Measurements from ENCODE around the gene LITAF. TPM values are rescaled to one million over a fixed set of nuclear protein-coding genes. Genes with fewer than 3 reads are reported as not detected.

Gene LITAF
- polyA plus RNA-seq, 2 of the 4 experiments (the other 2 are of a cell fraction), result 197 to 227 TPM

DNA sequence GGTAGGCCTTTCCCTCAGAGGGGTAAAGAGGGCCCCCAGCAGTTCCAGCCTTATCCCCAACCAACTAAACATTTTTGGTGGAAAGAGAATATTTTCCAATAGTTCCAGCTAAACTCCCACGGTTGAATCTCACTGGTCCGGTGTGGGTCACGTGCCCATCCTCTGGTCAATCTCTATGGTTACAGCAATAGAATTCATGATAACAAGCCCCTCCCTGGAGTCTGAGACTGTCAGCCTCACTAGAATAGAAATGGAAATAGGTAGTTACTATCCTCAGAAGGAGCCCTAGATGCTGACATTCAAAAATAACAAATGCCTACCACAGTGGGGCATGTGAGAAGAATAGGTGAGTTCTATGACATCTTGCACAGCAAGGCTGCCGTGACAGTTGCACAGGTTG lies 37.5 kb upstream of the LITAF start:
- TF ChIP-seq, protein P1, sequence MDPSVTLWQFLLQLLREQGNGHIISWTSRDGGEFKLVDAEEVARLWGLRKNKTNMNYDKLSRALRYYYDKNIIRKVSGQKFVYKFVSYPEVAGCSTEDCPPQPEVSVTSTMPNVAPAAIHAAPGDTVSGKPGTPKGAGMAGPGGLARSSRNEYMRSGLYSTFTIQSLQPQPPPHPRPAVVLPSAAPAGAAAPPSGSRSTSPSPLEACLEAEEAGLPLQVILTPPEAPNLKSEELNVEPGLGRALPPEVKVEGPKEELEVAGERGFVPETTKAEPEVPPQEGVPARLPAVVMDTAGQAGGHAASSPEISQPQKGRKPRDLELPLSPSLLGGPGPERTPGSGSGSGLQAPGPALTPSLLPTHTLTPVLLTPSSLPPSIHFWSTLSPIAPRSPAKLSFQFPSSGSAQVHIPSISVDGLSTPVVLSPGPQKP (IDR thresholded peaks at IDR 0.05; ENCODE audit: low read depth, low read length), result no peak
- no peak for TF ChIP-seq FOSB (CRISPR knock-in tag; IDR thresholded peaks at IDR 0.05)
- TF ChIP-seq HOXB5 (CRISPR knock-in tag; IDR thresholded peaks at IDR 0.05), result no peak
- TF ChIP-seq NFE2L2 (conservative IDR thresholded peaks at IDR 0.05; ENCODE audit: low read length), result no peak
- no peak for TF ChIP-seq JUNB (IDR thresholded peaks at IDR 0.05)
- no peaks in the 10 kb centered on the region for H3K9me3 ChIP-seq
- H3K4me2 ChIP-seq, result no peak overlapping the region
- peak overlapping the region in 1 of 2 experiments; percentile 1; a peak in 1 of 6 replicates for H3K27ac ChIP-seq
- POLR2A ChIA-PET, result no interaction called here
- CTCF ChIA-PET, result interaction anchor here (0.6 kb wide), 2 partner anchors 58 to 767 kb away, joined by 3 to 6 read pairs; no protein-coding TSS in a partner anchor
- H3K4me3 ChIP-seq, result no peak overlapping the region
- ATAC-seq (no peak), DNase-seq (ENCODE audit: low read depth in 1 of 2, low spot score in 1 of 2) (no peak), FAIRE-seq (no peak)
- peaks cover 26% of the 10 kb centered on the region for H3K4me1 ChIP-seq
- WGBS (ENCODE audit: missing lambda C conversion rate), result 94% methylated on average over 4 of the region's 4 CpGs

DNA sequence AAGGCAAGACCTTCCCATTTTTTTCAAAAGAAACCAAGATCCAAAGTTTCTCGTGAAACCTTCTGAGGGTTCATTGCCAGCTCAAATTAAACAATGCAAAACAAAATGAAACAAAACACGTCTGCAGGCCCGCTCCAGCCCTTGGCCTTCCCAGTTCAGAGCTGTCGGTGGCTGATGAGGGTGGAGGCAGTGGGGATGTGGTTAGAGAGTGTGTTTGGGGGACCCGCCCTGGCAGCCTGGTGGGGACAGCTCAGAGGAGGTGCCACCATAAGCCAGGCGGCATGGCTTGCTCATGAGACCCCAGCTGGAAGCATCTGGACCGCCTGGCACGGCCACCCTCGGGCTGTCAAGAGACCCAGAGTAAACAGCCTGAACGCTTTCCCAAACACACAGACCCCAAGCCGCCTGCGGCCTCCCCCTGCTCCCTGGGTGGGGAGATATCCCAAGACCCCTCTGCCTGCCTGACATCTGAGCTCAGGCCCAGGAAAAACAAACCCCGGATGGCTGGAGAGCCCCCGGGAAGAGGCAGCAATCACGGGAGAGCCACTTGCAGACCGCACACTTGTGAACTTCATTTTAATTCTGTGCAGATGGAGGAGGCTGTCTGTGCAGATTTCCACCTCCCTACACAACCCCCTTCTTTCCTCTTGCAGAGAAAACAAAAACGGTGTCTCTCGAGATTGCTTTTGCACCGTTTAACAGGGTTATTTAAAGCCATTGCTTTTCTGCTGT lies 35.4 kb upstream of the LITAF start:
- ATAC-seq (peak; percentile 41 to 66; a peak in 4 of 6 replicates), DNase-seq (ENCODE audit: low read depth in 1 of 2, low spot score in 1 of 2) (no peak), FAIRE-seq (no peak)
- no peaks in the 10 kb centered on the region for H3K9me3 ChIP-seq
- no peak for TF ChIP-seq TFCP2L1 (CRISPR knock-in tag; IDR thresholded peaks at IDR 0.05)
- TF ChIP-seq SMC3 (IDR thresholded peaks at IDR 0.05), result no peak
- TF ChIP-seq PBX3 (IDR thresholded peaks at IDR 0.05), result no peak
- TF ChIP-seq, protein P1 (IDR thresholded peaks at IDR 0.05; ENCODE audit: low read depth, low read length), result no peak
- TF ChIP-seq, protein P2, sequence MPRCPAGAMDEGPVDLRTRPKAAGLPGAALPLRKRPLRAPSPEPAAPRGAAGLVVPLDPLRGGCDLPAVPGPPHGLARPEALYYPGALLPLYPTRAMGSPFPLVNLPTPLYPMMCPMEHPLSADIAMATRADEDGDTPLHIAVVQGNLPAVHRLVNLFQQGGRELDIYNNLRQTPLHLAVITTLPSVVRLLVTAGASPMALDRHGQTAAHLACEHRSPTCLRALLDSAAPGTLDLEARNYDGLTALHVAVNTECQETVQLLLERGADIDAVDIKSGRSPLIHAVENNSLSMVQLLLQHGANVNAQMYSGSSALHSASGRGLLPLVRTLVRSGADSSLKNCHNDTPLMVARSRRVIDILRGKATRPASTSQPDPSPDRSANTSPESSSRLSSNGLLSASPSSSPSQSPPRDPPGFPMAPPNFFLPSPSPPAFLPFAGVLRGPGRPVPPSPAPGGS (IDR thresholded peaks at IDR 0.05), result no peak
- no peak for TF ChIP-seq POLR2A (IDR thresholded peaks at IDR 0.05; ENCODE audit: low read length)
- TF ChIP-seq HOXA7 (CRISPR knock-in tag; IDR thresholded peaks at IDR 0.05), result no peak
- H3K27ac ChIP-seq, result peak overlapping the region; percentile 32 to 77; a peak in 4 of 6 replicates
- ChIA-PET CTCF (interaction anchor here (0.8 to 1.6 kb wide), 4 partner anchors 10 to 226 kb away, joined by 4 to 7 read pairs (median 4); no protein-coding TSS in a partner anchor), POLR2A (no interaction called here)
- H3K4me3 ChIP-seq, result no peak overlapping the region
- H3K4me2 ChIP-seq, result peak overlapping the region; percentile 35; the same call in 2 of the 3 replicates
- H3K4me1 ChIP-seq, result peaks cover 15% of the 10 kb centered on the region; the same call in 2 of the 3 replicates
- WGBS (ENCODE audit: missing lambda C conversion rate), result 74% methylated on average over 19 of the region's 19 CpGs

DNA sequence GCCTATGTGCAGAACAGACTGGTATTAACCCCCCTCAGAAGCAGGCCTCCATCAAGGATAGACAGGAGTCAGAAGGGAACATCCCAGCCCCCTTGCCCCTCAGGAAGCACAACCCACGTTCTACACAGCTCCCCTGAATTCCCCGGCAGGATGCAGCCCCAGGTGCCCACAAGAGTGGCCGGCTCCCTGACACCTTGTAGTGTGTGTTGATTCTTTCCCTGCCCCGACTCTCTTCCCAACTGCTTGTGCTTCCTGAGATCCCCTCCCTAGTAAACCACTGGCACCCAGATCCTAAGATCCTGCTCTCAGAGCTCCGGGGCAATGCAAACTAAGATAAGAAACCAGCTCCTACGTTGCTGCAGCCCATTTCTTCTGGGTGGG lies 34.8 kb upstream of the LITAF start:
- Histone ChIP-seq H3K9me3 (no peaks in the 10 kb centered on the region), H3K4me2 (peak overlapping the region; percentile 35; the same call in 2 of the 3 replicates), H3K27ac (peak overlapping the region; percentile 32 to 77; a peak in 4 of 6 replicates), H3K4me3 (no peak overlapping the region), H3K4me1 (peaks cover 14% of the 10 kb centered on the region; the same call in 2 of the 3 replicates)
- DNase-seq (ENCODE audit: low read depth in 1 of 2, low spot score in 1 of 2) (no peak), FAIRE-seq (no peak), ATAC-seq (peak in 1 of 2 experiments; percentile 19; a peak in 2 of 6 replicates)
- ChIA-PET POLR2A (no interaction called here), CTCF (interaction anchor here (1.0 to 1.6 kb wide), 3 partner anchors 11 to 226 kb away, joined by 4 to 7 read pairs (median 4); no protein-coding TSS in a partner anchor)
- TF ChIP-seq POLR2A (IDR thresholded peaks at IDR 0.05; ENCODE audit: low read length) (no peak), JUN (IDR thresholded peaks at IDR 0.05) (no peak)
- 68% methylated on average over 6 of the region's 6 CpGs for WGBS (ENCODE audit: missing lambda C conversion rate)

Measured in A549 (cell line).